ENCODE measurements around the gene SLC37A3.

The SLC37A3 gene

GRCh38 chr7:140294454-140294853 is 103.9 kb downstream of the SLC37A3 start:
- H3K4me3 ChIP-seq (ENCODE audit: control insufficient read depth, low read depth, low read length), result no peak overlapping the region
- no peak for TF ChIP-seq CTCF (IDR thresholded peaks at IDR 0.05; ENCODE audit: control insufficient read depth, insufficient read depth, low read depth, low read length, missing control alignments)
- DNase-seq (ENCODE audit: low read depth), result no peak

GRCh38 chr7:140292438-140292837 is 105.9 kb downstream of the SLC37A3 start:
- DNase-seq (ENCODE audit: low read depth), result no peak
- H3K4me3 ChIP-seq (ENCODE audit: control insufficient read depth, low read depth, low read length), result no peak overlapping the region
- no peak for TF ChIP-seq CTCF (IDR thresholded peaks at IDR 0.05; ENCODE audit: control insufficient read depth, insufficient read depth, low read depth, low read length, missing control alignments)

GRCh38 chr7:140289804-140290203 is 108.5 kb downstream of the SLC37A3 start:
- TF ChIP-seq CTCF (IDR thresholded peaks at IDR 0.05; ENCODE audit: control insufficient read depth, insufficient read depth, low read depth, low read length, missing control alignments), result no peak
- H3K4me3 ChIP-seq (ENCODE audit: control insufficient read depth, low read depth, low read length), result no peak overlapping the region
- no peak for DNase-seq (ENCODE audit: low read depth)

GRCh38 chr7:140287988-140288387 is 110.3 kb downstream of the SLC37A3 start:
- H3K4me3 ChIP-seq (ENCODE audit: control insufficient read depth, low read depth, low read length), result no peak overlapping the region
- DNase-seq (ENCODE audit: low read depth), result no peak
- TF ChIP-seq CTCF (IDR thresholded peaks at IDR 0.05; ENCODE audit: control insufficient read depth, insufficient read depth, low read depth, low read length, missing control alignments), result no peak

GRCh38 chr7:140285938-140286337 is 112.4 kb downstream of the SLC37A3 start:
- TF ChIP-seq CTCF (IDR thresholded peaks at IDR 0.05; ENCODE audit: control insufficient read depth, insufficient read depth, low read depth, low read length, missing control alignments), result no peak
- no peak overlapping the region for H3K4me3 ChIP-seq (ENCODE audit: control insufficient read depth, low read depth, low read length)
- DNase-seq (ENCODE audit: low read depth), result no peak

- no peak for TF ChIP-seq CTCF (IDR thresholded peaks at IDR 0.05; ENCODE audit: control insufficient read depth, insufficient read depth, low read depth, low read length, missing control alignments)
- DNase-seq (ENCODE audit: low read depth), result no peak
Observed at GRCh38 chr7:140284062-140284461, 114.3 kb downstream of the SLC37A3 start.

More at GRCh38 chr7:140284062-140284461, 114.3 kb downstream of the SLC37A3 start:
- H3K4me3 ChIP-seq (ENCODE audit: control insufficient read depth, low read depth, low read length), result no peak overlapping the region
